ENCODE measurements around the gene NT5DC2. TPM values are rescaled to one million over a fixed set of nuclear protein-coding genes. Genes with fewer than 3 reads are reported as not detected.

NT5DC2 gene
- total RNA-seq, 1 experiment from 2014 or later, result 377 TPM

- no peaks in the 10 kb centered on the region for H3K4me1 Mint-ChIP-seq
- DNase-seq (ENCODE audit: low spot score) (no peak), ATAC-seq (peak; percentile 33)
- H3K27ac Mint-ChIP-seq, result no peak overlapping the region
- no peaks in the 10 kb centered on the region for H3K9me3 Mint-ChIP-seq
- TF ChIP-seq GABPB1 (CRISPR knock-in tag; IDR thresholded peaks at IDR 0.05) (no peak), ZNF396 (CRISPR knock-in tag; IDR thresholded peaks at IDR 0.05; ENCODE audit: borderline replicate concordance) (no peak)
- H3K27me3 Mint-ChIP-seq (ENCODE audit: low read depth), result no peaks in the 10 kb centered on the region; the same call in 1 of the 2 replicates
- H3K36me3 Mint-ChIP-seq, result no peaks in the 10 kb centered on the region
- no peak overlapping the region for H3K4me3 Mint-ChIP-seq
- ChIA-PET CTCF (interaction anchor here (2.2 kb wide), 1 partner anchor 10 kb away, joined by 5 read pairs; no protein-coding TSS in a partner anchor), POLR2A (interaction anchor here (1.0 kb wide), 1 partner anchor 11 kb away, joined by 3 read pairs; no protein-coding TSS in a partner anchor)
Measured at GRCh38 chr3:52512727-52513126, 20.9 kb downstream of the NT5DC2 start.

GRCh38 chr3:52512105-52512504 lies 21.6 kb downstream of the NT5DC2 start:
- Mint-ChIP-seq H3K27ac (no peak overlapping the region), H3K9me3 (no peaks in the 10 kb centered on the region), H3K36me3 (no peaks in the 10 kb centered on the region), H3K4me1 (no peaks in the 10 kb centered on the region), H3K27me3 (ENCODE audit: low read depth) (no peaks in the 10 kb centered on the region; the same call in 1 of the 2 replicates), H3K4me3 (no peak overlapping the region)
- TF ChIP-seq KAT7 (CRISPR knock-in tag; IDR thresholded peaks at IDR 0.05; ENCODE audit: borderline replicate concordance), result no peak
- no peak for TF ChIP-seq FOXK1 (CRISPR knock-in tag; IDR thresholded peaks at IDR 0.05)
- no peak for TF ChIP-seq NFYB (CRISPR knock-in tag; conservative IDR thresholded peaks at IDR 0.05; ENCODE audit: low read depth)
- no peak for TF ChIP-seq ZNF671 (CRISPR knock-in tag; IDR thresholded peaks at IDR 0.05)
- TF ChIP-seq FOXP4 (CRISPR knock-in tag; IDR thresholded peaks at IDR 0.05), result no peak
- TF ChIP-seq SP1 (CRISPR knock-in tag; conservative IDR thresholded peaks at IDR 0.05), result no peak
- TF ChIP-seq ZNF219 (CRISPR knock-in tag; IDR thresholded peaks at IDR 0.05; ENCODE audit: borderline replicate concordance), result no peak
- no peak for TF ChIP-seq ATF6 (CRISPR knock-in tag; IDR thresholded peaks at IDR 0.05)
- TF ChIP-seq MXD4 (CRISPR knock-in tag; IDR thresholded peaks at IDR 0.05; ENCODE audit: borderline replicate concordance), result no peak
- TF ChIP-seq RELA (CRISPR knock-in tag; IDR thresholded peaks at IDR 0.05; ENCODE audit: borderline replicate concordance), result no peak
- TF ChIP-seq SOX15 (CRISPR knock-in tag; IDR thresholded peaks at IDR 0.05), result no peak
- TF ChIP-seq PRDM15 (CRISPR knock-in tag; IDR thresholded peaks at IDR 0.05), result no peak
- TF ChIP-seq AFF4 (CRISPR knock-in tag; IDR thresholded peaks at IDR 0.05; ENCODE audit: borderline replicate concordance), result no peak
- no peak for TF ChIP-seq NFATC4 (CRISPR knock-in tag; IDR thresholded peaks at IDR 0.05)
- TF ChIP-seq EMX1 (CRISPR knock-in tag; IDR thresholded peaks at IDR 0.05), result no peak
- TF ChIP-seq ATF3 (CRISPR knock-in tag; conservative IDR thresholded peaks at IDR 0.05), result no peak
- no peak for TF ChIP-seq E2F1 (CRISPR knock-in tag; IDR thresholded peaks at IDR 0.05)
- no peak for TF ChIP-seq TEAD4 (CRISPR knock-in tag; IDR thresholded peaks at IDR 0.05)
- no peak for TF ChIP-seq CDX4 (CRISPR knock-in tag; IDR thresholded peaks at IDR 0.05; ENCODE audit: borderline replicate concordance)
- no peak for ATAC-seq
- POLR2A ChIA-PET, result interaction anchor here (0.8 to 1.0 kb wide), 2 partner anchors 10 to 350 kb away, joined by 3 read pairs; no protein-coding TSS in a partner anchor
- CTCF ChIA-PET, result interaction anchor here (1.0 to 2.2 kb wide), 2 partner anchors 10 to 124 kb away, joined by 3 to 5 read pairs; no protein-coding TSS in a partner anchor
- no peak for DNase-seq (ENCODE audit: low spot score)

All from WTC11 (cell line).